ENCODE data around the gene TBL3. TPM values are rescaled to one million over a fixed set of nuclear protein-coding genes. Genes with fewer than 3 reads are reported as not detected.

TBL3 gene
- total and polyA plus RNA-seq, 9 of the 15 experiments (the other 6 are each of a cell fraction or from before 2014, with no cell fraction given), result 0.97 to 117 (median 24.5) TPM

- no peak for TF ChIP-seq NCOA6 (IDR thresholded peaks at IDR 0.05)
- peak in 1 of 2 experiments; percentile 96; a peak in 2 of 4 replicates for TF ChIP-seq HDAC1 (IDR thresholded peaks at IDR 0.05)
- TF ChIP-seq ZNF408 (CRISPR knock-in tag; IDR thresholded peaks at IDR 0.05; ENCODE audit: low read depth), result no peak
- TF ChIP-seq ARID4B (CRISPR knock-in tag; IDR thresholded peaks at IDR 0.05), result peak; percentile 99
- TF ChIP-seq POLR3A (IDR thresholded peaks at IDR 0.05; ENCODE audit: borderline replicate concordance, extremely low read depth, insufficient read depth, insufficient read length), result no peak
- TF ChIP-seq FOXA3 (CRISPR knock-in tag; conservative IDR thresholded peaks at IDR 0.05 in 1 of 2, IDR thresholded peaks at IDR 0.05 in 1 of 2), result no peak
- TF ChIP-seq ELF2 (CRISPR knock-in tag; IDR thresholded peaks at IDR 0.05), result peak; percentile 98
- TF ChIP-seq AFF1 (IDR thresholded peaks at IDR 0.05; ENCODE audit: low read depth in 1 of 2, partially characterized antibody in 2 of 2), result no peak
- TF ChIP-seq CXXC5 (CRISPR knock-in tag; IDR thresholded peaks at IDR 0.05), result peak; percentile 97
- TF ChIP-seq ADNP (tag; IDR thresholded peaks at IDR 0.05), result no peak
- TF ChIP-seq NR2C1 (IDR thresholded peaks at IDR 0.05), result peak; percentile 86
- peak; percentile 89 for TF ChIP-seq NR2C1 (tag; IDR thresholded peaks at IDR 0.05)
- TF ChIP-seq, protein P1, sequence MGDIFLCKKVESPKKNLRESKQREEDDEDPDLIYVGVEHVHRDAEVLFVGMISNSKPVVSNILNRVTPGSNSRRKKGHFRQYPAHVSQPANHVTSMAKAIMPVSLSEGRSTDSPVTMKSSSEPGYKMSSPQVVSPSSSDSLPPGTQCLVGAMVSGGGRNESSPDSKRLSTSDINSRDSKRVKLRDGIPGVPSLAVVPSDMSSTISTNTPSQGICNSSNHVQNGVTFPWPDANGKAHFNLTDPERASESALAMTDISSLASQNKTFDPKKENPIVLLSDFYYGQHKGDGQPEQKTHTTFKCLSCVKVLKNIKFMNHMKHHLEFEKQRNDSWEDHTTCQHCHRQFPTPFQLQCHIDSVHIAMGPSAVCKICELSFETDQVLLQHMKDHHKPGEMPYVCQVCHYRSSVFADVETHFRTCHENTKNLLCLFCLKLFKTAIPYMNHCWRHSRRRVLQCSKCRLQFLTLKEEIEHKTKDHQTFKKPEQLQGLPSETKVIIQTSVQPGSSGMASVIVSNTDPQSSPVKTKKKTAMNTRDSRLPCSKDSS (IDR thresholded peaks at IDR 0.05; ENCODE audit: low read depth, partially characterized antibody), result no peak
- no peak for TF ChIP-seq CCAR2 (IDR thresholded peaks at IDR 0.05; ENCODE audit: low read depth, low read length)
- TF ChIP-seq SMARCE1 (IDR thresholded peaks at IDR 0.05), result no peak
- TF ChIP-seq USF1 (CRISPR knock-in tag; IDR thresholded peaks at IDR 0.05), result no peak
Measured at GRCh38 chr16:1971796-1972489, at the start of gene TBL3 (continued).
